SKM-1 treated with dmso at 0.1 percent for 144 hours (cell line): ENCODE data around the gene PCGF2.

Experiments used
- DNase-seq: peaks from one replicate; lab custom pipeline; 2025; ENCODE audit not compliant: unreplicated experiment; lab: John Stamatoyannopoulos, UW

The PCGF2 gene

DNA sequence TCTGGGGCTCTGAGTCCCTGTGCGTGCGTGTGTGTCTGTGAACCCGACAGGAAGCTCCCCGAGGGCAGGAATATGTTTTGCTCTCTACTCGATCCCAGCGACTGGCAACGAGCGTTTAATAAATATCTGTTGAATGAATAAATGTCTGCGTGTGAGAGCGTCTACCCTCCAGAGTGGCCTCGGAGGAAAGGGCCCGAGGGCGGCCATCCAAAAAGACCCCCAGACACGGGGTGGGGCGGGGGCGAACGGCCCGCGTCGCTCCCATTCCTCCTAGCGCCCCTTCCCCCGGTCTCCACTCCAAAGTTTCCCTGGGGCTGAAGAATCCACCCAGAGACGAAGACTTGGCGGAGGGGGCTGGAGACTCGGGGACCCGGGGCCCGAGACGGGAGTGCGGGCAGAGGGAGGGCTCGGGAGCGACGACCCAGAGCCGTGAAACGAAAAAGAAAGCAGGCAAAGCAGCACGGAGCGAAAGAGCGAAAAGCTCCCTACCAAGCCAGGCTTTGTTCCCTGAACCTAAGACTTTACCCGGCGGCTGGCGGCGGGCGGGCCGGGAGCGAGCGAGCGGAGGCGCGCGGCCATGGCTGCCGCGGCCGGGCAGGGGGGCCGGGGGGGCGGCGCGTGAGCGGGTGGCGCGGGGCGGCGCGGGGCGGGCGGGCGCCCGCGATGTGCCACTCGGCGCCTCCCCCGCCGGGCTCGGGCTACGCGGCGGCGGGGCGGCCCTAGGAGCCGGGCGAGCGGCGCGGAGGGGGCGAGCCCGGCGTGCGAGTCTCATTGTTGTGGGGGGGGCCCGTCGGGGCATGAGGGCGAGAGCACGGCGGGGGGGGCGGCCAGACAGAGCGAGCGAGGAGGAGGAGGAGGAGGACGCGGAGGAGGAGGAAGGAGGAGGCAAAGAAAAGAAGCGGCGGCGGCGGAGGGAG, 43.3 kb downstream of the PCGF2 start, which contains the start of gene MLLT6:
Gene MLLT6, plus strand, starts transcription at position 668 of the 917 bp plus-strand sequence. CDS start 360 bp downstream, outside the sequence.
- peak; percentile 54 for DNase-seq

DNA sequence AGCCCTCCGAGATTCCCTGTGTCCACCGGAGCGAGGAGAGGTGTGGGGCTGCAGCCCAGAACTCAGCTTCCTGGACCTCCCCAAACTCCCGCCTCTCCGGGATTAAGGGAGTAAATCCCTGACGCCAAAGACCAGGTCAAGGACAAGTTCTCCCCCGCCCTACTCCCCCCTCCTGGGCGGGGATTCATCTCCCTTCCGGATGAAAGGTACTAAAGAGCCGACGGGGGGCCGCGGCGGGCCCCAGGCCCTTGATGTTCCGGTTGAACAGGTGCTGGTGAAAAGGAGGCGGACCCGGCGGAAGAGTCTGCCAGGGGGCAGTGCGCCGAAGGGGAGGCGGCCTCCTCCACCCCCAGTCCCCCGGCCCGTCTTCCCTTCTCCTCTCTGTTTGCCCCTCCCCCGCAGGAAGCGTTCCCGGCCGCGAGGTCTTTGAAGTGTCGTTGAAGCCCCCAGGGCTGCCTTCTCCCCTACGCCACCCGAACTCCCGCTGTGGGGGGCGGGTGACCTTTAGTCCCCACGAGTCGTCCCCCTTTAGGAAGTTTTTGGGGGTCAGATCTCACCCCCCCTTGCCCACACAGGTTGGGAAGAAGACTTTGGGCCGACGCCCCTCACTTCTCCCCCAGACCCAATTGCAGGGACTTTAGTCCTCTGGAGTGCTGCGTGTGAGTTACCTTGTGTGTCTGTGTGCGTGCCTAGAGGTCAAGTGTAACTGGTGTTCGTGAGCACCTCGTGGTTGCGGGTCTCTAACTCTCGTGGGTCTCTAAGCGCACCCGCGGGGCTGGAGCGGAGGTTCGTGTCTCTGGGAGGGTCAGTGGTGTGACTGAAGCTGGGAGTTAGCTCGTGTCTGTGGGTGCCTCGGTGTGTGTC, 44.2 kb downstream of the PCGF2 start:
- peak; percentile 54 for DNase-seq

DNA sequence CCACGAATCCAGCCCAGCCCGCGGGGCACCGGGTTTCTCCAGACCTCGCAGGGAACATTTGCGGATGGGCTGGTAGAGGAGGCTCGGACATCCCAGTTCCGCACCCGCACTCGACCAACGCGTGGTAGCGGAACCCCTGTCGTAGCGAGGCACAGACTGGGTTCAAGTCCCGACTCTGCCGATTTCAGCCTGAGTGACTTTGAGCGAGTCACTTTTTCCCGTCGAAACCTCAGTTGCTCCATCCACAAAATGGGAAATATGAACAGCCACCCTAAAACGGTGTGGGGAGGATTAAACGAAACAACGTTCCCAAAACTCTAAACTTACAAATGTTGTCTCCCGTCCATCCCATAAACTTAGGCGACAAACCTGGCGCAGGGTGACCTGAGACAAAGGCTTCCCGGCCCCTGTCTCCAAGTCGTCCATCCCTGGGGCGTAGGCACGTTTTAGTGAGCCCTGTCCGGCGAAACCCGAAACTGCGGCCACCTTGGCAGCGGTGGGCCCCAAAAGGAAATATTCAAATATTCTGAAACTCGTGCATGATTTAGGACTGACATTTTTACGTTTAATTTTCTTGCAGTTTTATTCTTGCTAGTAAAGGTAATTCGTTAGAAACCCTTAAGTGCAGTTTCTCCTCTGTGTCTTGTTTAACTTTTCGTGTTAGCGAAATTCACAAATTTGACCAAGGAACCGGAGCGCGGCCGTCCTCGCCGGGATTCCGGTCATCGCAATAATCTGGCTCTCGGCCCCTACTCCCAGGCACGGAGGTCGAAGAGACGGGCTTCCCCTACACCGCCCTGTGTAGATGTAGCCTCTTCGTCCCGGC, 45.0 kb downstream of the PCGF2 start:
- no peak for DNase-seq

DNA sequence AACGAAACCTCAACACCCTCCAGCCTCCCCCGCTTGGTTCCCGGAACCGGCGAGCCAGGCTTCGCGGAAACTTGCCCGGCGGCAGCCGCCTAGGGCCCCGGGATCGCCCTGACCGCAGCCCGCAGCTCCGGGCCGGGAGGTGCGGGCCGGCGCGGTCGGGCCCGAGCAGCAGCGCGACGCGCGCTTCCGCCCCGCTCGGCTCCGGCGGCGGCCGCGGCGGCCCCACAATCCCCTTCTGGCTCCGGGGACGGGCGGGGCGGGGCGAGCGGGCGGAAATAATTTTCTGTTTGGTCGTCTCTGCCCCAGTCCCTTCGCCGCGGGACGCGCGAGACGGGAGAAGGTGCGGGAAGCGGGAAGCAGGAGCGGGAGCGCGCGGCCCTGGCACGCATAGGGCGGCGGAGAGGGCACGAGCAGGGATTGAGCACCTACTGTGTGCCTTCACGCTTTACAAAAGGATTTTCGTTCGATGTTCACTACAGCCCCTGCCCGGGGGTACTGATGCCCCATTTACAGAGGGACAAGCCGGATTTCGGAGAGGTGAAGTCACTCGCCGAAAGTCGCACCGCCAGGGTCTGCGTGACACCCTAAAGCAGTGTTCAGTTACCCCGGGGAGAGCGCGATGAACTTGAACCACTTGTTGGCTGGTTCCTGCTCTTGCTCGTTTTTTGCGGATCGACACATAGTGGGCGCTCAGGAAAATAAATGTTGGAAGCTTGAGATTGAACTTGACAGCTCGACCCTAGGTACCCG, 45.8 kb downstream of the PCGF2 start:
- peak; percentile 81 for DNase-seq

DNA sequence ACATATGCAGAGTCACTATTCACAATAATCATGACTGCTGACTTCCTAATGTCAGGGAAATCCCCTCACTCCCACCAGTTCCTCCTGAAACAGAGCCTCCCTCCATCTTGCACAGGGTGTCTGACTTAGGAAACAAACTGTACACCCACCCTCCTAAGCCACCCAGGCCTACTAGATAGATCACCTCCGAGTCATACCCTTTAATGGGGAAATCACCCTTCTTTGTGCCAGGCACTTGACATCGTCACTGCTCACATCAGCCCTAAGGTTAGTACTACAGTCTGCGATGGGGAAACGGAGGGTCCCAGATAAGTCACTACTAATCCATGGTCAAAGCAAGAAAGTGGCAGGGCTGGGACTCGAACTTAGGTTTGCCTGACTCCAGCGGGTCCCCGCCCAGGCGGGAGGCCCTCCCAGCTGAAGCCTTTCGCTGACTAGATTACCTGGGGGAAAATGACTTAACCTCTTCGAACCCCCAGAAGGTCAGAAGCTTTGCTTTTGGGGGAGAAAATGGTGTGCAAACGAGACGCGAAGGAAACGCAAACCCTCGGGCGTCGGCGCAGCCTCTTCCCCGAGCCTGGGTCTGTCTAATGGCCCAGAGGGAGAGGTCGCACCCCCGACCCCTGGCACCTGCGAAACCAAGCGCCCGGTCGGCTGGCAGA, 46.5 kb downstream of the PCGF2 start:
- DNase-seq: peak; percentile 36

DNA sequence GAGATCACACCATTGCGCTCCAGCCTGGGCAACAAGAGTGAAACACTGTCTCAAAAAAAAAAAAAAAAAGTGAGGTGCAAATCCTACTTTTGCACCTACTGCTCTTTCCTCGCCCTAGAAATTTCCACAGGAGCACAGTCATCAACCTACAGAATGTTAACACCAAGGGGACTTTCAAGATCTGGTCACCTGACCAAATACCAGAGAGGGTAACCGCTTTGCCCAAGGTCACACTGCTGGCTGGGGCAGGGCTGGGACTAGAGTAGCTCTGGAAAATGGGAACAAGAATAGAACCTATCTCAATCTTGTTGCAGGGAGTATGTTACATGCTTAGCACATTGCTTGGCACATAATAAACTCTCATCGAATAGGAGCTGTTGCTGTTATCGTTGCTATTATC, 49.4 kb downstream of the PCGF2 start:
- no peak for DNase-seq

DNA sequence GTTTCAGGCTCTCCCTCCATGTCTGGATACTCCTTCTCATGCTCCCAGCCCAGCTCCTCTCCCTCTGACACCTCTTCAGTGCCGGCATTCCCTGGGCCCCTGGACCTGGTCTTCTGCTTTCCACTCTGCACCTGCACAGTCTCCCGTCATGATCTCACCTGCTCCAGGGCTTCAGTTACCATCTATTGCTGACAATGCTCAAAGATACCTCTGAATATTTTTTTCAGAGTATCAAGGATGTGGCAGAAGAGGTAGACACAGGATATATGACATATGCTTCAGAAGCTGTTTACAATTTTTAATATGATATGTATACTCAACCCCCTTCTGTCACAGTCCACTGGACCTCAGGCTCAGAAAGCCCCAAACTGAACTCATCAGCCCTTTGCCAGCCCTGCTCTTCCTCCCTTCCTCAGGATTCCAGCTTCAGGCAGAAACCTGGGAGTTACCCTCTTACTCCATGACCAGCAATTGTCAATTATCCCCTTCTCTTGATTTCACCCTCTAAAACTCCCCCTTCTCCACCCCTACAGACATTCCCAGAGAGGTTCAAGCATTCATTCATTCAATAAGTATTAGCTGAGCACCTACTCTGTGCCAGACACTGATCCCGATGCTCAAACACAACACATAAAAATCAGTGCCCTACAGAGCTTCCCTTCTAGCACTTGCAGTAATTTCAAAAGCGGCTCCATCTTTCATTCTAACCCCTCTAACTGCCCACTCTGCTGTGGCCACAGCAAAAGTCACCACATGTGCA, 50.9 kb downstream of the PCGF2 start:
- DNase-seq: no peak

DNA sequence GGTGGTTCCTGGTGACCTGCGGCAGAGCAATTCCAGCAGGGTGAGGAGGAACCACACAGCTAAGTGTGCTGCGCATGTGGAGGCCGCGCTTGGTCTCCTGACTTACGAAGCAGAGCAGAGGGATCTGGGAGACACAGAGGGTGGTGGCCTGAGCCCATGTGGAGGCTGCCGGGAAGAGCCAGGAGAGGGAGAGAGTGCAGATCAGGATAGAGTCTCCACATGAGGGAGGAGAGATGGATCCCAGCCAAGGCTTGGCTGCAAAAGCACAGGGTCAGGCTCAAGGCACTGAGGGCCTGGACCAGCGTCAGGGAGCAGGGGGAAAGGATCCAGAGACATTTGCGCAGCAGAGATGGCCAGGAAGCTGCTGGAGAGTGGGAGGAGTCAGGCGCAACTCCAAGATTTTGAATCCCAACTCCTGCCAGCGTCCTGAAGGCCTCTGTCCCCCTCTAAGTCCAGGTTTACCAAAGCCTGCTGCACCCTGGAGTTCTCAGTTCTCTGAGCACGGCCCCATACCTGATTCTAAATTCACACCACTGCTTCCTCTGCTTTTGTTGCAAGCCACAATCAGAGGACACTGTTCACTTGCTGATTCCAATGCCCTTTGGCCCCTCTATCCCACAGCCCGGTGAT, 54.3 kb downstream of the PCGF2 start:
- DNase-seq: no peak

DNA sequence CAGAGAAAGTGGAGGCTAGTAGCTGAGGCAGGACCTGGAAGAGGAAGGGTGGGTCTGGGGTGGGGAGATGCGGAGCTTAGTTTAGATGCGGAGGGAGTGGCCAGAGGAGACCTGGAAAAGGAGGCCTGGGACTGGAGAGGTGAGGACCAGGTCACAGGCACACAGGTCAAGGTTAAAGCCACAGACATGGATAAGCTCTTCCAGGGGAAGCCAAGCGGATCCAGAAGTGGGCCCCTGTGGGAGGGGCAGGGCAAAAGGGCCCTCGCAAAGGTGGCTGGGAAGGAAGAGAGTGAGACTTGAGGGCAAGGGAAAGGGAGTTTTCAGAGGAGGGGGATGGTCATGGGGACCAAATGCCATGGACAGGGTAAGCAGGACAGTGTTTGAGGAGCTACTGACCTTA, 57.0 kb downstream of the PCGF2 start:
- DNase-seq: no peak

DNA sequence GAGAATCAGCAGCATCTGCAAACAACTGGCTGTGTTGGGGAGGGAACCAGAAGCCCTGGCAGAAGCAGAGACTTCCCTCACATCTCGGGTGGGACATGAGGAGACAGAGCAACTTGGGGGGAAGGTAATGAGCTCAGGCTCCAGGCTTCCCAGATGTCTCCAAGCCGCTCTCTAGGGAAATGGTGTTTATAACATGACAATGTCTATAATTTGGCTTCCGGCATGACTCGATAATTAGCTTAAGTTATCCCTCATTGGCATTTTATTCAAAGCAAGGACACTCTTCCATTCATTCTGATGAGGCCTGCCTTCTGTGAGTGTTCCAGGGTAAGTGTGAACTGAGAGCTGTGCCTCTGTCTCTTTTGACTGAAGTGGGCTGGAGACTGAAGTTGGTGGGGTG, 57.8 kb downstream of the PCGF2 start:
- no peak for DNase-seq

DNA sequence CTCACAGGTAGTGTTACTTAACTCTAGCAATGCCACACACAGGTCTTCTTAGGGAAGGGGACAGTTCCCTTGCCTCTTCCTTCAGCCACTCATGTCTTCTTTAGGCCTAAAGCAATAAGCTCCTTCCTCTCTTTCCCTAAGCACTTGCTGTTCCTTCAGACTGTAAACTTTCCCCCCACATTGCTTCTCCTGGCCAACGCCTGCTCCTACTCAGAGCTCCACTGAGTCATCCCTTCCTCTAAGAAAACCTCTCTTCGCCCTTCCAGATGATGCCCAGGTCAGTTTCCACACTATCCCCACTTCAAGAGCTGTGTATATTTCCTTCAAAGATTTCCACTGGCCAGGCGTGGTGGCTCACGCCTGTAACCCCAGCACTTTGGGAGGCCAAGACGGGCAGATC, 60.9 kb downstream of the PCGF2 start:
- DNase-seq: no peak

DNA sequence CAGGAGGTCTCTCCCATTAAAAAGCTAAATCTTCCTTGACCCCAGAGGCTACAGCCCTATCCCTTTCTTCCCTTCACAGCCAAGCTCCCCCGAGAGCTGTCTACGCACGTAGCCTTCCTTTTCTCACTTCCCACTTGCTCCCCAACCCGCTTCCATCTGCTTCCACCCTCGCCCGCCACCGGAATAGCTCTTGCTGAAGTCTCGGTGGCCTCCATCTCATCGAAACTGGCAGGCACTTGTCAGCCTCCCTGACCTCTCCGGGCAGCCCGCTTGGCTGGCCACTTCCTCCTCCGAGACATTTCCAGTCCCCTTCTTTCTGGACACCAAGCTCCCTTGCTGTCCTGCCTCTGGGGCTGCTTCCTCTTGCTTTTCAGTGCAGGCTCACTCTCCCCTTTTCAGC, 62.6 kb downstream of the PCGF2 start:
- no peak for DNase-seq
